HG03108 (cell line): Measurements from ENCODE around the gene GMPS.
"Not testable (repeated sequence)": the region's sequence is repeated elsewhere in the genome, so short reads cannot be mapped to it uniquely, and the experiment has no call there.

Source experiments
- ATAC-seq: cut with Tn5 transposase; IDR thresholded peaks from one replicate; pipeline ENCODE4 v1.9.1; 2021; ENCODE audit warnings: moderate library complexity; ENCODE audit not compliant: unreplicated experiment

Gene GMPS

GRCh38 chr3:155870133-155870944 is at the start of gene GMPS:
Gene GMPS, plus strand, starts transcription at chr3:155870650. Its CDS starts 221 bp downstream, at chr3:155870871.
- peak; percentile 91 for ATAC-seq

GRCh38 chr3:155828490-155829098 is 41.9 kb upstream of the GMPS start:
- not testable (repeated sequence) for ATAC-seq

- no peak for ATAC-seq
These were observed 34.9 kb upstream of the GMPS start for GRCh38 chr3:155835341-155836071.

- ATAC-seq: no peak
These were observed 26.9 kb upstream of the GMPS start for GRCh38 chr3:155843569-155843968.

- ATAC-seq: no peak
These were observed 24.3 kb upstream of the GMPS start for GRCh38 chr3:155846119-155846518.

GRCh38 chr3:155847993-155848392 is 22.5 kb upstream of the GMPS start:
- no peak for ATAC-seq

GRCh38 chr3:155849404-155849803 is 21.0 kb upstream of the GMPS start:
- not testable (repeated sequence) for ATAC-seq

- ATAC-seq: no peak
These were observed 18.1 kb upstream of the GMPS start for GRCh38 chr3:155852341-155852740.

- ATAC-seq: peak; percentile 7
These were observed 17.0 kb upstream of the GMPS start for GRCh38 chr3:155853214-155854140.

- peak; percentile 94 for ATAC-seq
These were observed 16.1 kb upstream of the GMPS start, which contains the start of gene SLC33A1 for GRCh38 chr3:155854141-155854940. Gene SLC33A1, minus strand, starts transcription at chr3:155854427. Its CDS starts 430 bp downstream, at chr3:155853997.

GRCh38 chr3:155859859-155860258 is 10.6 kb upstream of the GMPS start:
- peak; percentile 43 for ATAC-seq

GRCh38 chr3:155860424-155860823 is 10.0 kb upstream of the GMPS start:
- ATAC-seq: not testable (repeated sequence)

GRCh38 chr3:155861476-155862183 is 8.8 kb upstream of the GMPS start:
- ATAC-seq: no peak

- ATAC-seq: not testable (repeated sequence)
These were observed 8.0 kb upstream of the GMPS start for GRCh38 chr3:155862290-155862982.

GRCh38 chr3:155863072-155863784 is 7.2 kb upstream of the GMPS start:
- ATAC-seq: no peak

- ATAC-seq: no peak
These were observed 759 bp upstream of the GMPS start for GRCh38 chr3:155869691-155870090.

GRCh38 chr3:155870945-155871745 is 695 bp downstream of the GMPS start:
- peak; percentile 25 for ATAC-seq
